Measurements from ENCODE around the gene TRRAP. TPM values are rescaled to one million over a fixed set of nuclear protein-coding genes. Genes with fewer than 3 reads are reported as not detected.

TRRAP gene
- total and polyA plus RNA-seq, 2 of the 8 experiments (the other 6 are each of a cell fraction or from before 2014, with no cell fraction given), result 21.7 to 48.6 TPM

DNA sequence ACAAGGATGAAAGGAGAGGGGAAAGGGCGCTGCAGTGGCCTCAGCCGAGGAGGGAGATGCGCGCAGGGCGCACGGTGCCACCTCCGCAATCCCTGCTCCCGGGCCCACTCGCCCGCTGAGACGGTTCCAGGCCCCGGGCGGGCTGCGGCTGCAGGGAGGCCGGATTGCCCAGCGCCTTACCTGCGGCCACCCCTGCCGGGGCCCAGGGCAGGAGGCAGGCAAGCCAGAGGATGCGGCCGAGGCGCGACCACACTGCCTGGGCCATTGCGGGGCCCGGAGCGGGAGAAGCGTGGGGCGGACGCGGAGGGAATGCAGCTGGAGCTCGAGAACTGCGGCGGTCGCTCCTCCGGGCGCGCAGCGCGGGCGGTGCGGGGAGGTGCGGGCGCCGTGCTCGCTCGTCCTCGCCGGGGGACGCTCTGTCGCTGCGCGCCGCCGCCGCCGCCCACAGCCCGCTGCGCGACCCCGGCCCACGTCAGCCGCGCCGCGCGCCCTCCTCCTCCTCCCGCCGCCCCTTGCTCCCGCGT, 8.7 kb upstream of the TRRAP start, which contains the start of gene TMEM130:
TMEM130 (minus strand) TSS at position 418 of the 524 bp plus-strand sequence; CDS start at position 265, 153 bp downstream.
- POLR2A ChIA-PET (ENCODE audit: partially characterized antibody), result interaction anchor here (1.0 to 1.3 kb wide), 4 partner anchors 8 to 252 kb away, joined by 3 to 7 read pairs (median 4); partner anchors contain the start of genes NPTX2 and TRRAP
- Histone ChIP-seq H3K27ac (ENCODE audit: low read depth, low read length) (no peak within 1 kb of the TSS), H3K18ac (ENCODE audit: extremely low read depth, low read length) (no peak within 1 kb of the TSS; the same call in 1 of the 2 replicates), H3K27me3 (replicated peaks in 1 of 4; ENCODE audit: control insufficient read depth in 3 of 4, extremely low read depth in 1 of 4, insufficient read depth in 3 of 4, low read length in 3 of 4) (peaks cover 8 to 31% (median 22%) of the 10 kb centered on the region in 4 experiments), H3K9me3 (ENCODE audit: insufficient read depth in 2 of 2, low read depth in 1 of 2, low read length in 1 of 2) (no peaks in the 10 kb centered on the region), H3K9ac (replicated peaks in 1 of 4; ENCODE audit: extremely low read depth in 1 of 4, low read depth in 3 of 4, low read length in 3 of 4) (no peak within 1 kb of the TSS), H3K23me2 (ENCODE audit: low read depth, low read length) (peaks cover 11% of the 10 kb centered on the region; the same call in 1 of the 2 replicates), H3K4ac (replicated peaks; ENCODE audit: insufficient read length, low read depth, low read length) (no peak within 1 kb of the TSS), H2AK5ac (ENCODE audit: low read depth, low read length) (no peak within 1 kb of the TSS; the same call in 1 of the 2 replicates), H3K4me2 (ENCODE audit: insufficient read depth in 1 of 2, low read depth in 2 of 2, low read length in 2 of 2) (peak within 1 kb of the TSS; percentile 60 to 87), H4K5ac (ENCODE audit: insufficient read length, low read depth, low read length) (no peak within 1 kb of the TSS), H3K14ac (ENCODE audit: insufficient read length) (no peak within 1 kb of the TSS), H2BK12ac (ENCODE audit: low read depth, low read length) (peak within 1 kb of the TSS; percentile 80; the same call in 1 of the 2 replicates), H3K4me3 (ENCODE audit: extremely low read depth in 1 of 4, insufficient read depth in 2 of 4, low read depth in 3 of 4, low read length in 4 of 4) (peak within 1 kb of the TSS; percentile 47 to 73 (median 54)), H4K8ac (ENCODE audit: extremely low read depth, insufficient read depth, low read length) (peak within 1 kb of the TSS; percentile 80), H3K4me1 (replicated peaks in 1 of 4; ENCODE audit: control insufficient read depth in 3 of 4, insufficient read depth in 4 of 4, low read length in 3 of 4) (peaks cover 0 to 14% (median 7%) of the 10 kb centered on the region in 4 experiments; a peak in 5 of 7 replicates), H3K36me3 (ENCODE audit: control insufficient read depth in 2 of 4, insufficient read depth in 4 of 4, low read length in 3 of 4) (no peaks in the 10 kb centered on the region), H2BK20ac (ENCODE audit: low read length) (no peak within 1 kb of the TSS), H2BK5ac (ENCODE audit: low read depth, low read length) (no peak within 1 kb of the TSS), H3K79me2 (ENCODE audit: control insufficient read depth in 1 of 2, insufficient read depth in 2 of 2, low read length in 2 of 2) (no peaks in the 10 kb centered on the region), H2BK15ac (ENCODE audit: low read length) (no peak within 1 kb of the TSS), H3K79me1 (ENCODE audit: low read depth, low read length) (no peaks in the 10 kb centered on the region), H4K20me1 (replicated peaks in 1 of 2; ENCODE audit: control insufficient read depth in 1 of 2, insufficient read depth in 2 of 2, low read length in 2 of 2) (no peaks in the 10 kb centered on the region), H4K91ac (replicated peaks; ENCODE audit: insufficient read length, low read length) (no peak within 1 kb of the TSS), H2BK120ac (replicated peaks; ENCODE audit: low read depth, low read length) (no peak within 1 kb of the TSS), H2AFZ (ENCODE audit: low read length) (peak within 1 kb of the TSS; percentile 14; the same call in 1 of the 2 replicates), H3K56ac (replicated peaks; ENCODE audit: insufficient read length, low read depth, low read length) (no peak within 1 kb of the TSS), H3K23ac (ENCODE audit: insufficient read length) (no peak within 1 kb of the TSS)
- no peak for FAIRE-seq
- WGBS, 2 experiments (ENCODE audit: extremely low coverage in 1 of 2, insufficient coverage in 1 of 2, insufficient read length in 1 of 2, insufficient replicate concordance in 2 of 2, low coverage in 1 of 2, low lambda C conversion rate in 2 of 2, missing lambda C conversion rate in 1 of 2), result 3% methylated on average over 19 of the region's 69 CpGs; no CpG with 5 or more reads in 1 of the 2 experiments
- CTCF ChIA-PET (ENCODE audit: partially characterized antibody), result interaction anchor here (1.3 to 1.8 kb wide), 2 partner anchors 9 to 16 kb away, joined by 3 to 4 read pairs; partner anchors contain the start of gene TRRAP
- peak in 1 of 2 experiments; percentile 63 for DNase-seq (ENCODE audit: low read depth in 1 of 2, low spot score in 2 of 2)
- TF ChIP-seq SUZ12 (IDR thresholded peaks at IDR 0.05; ENCODE audit: low read length), result peak; percentile 64; the same call in 1 of the 2 replicates
- no peak for TF ChIP-seq POLR2A (IDR thresholded peaks at IDR 0.05; ENCODE audit: control extremely low read depth in 1 of 2, low read depth in 2 of 2, low read length in 2 of 2)
- peak; percentile 79 for TF ChIP-seq KDM4A (IDR thresholded peaks at IDR 0.05; ENCODE audit: low read depth, low read length, severe bottlenecking)
- peak; percentile 63 for TF ChIP-seq EZH2 (IDR thresholded peaks at IDR 0.05; ENCODE audit: low read depth, low read length, severe bottlenecking)
- TF ChIP-seq RXRA (IDR thresholded peaks at IDR 0.05; ENCODE audit: insufficient read depth, low read depth, low read length), result no peak

Measured in H1 (cell line).